ENCODE data around the gene LRRC1.

Gene LRRC1

DNA sequence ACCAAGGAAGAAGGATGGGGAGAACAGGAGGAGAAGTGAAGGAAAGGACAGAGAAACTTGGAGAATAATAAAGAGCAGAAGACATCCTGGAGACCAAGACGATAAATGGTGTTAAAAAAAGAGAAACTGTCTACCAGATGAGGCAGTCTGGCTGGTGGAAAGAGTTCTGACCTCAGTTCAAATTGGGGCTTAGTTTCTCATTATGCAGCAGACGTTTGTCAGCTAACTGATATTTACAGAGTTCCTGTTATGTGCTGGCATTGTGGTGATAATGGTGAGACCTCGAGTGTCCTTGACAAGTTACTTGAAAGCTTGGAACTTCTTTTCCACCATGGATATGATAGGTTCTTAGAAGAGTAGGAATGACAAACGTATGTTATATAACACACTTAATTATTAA, 142.7 kb downstream of the LRRC1 start:
- H4K20me1 ChIP-seq = no peaks in the 10 kb centered on the region
- TF ChIP-seq Cebpa-rat (IDR thresholded peaks at IDR 0.05) = no peak
- no peak overlapping the region for H3K4me3 ChIP-seq
- H3K9me3 ChIP-seq = peaks cover 4% of the 10 kb centered on the region; the same call in 1 of the 2 replicates
- peaks cover 19% of the 10 kb centered on the region for H3K4me1 ChIP-seq
- no peak overlapping the region; the same call in 1 of the 2 replicates for H3K4me2 ChIP-seq
- H3K36me3 ChIP-seq = no peaks in the 10 kb centered on the region
- no peak overlapping the region for H3K9ac ChIP-seq
- no peaks in the 10 kb centered on the region for H3K27me3 ChIP-seq
- H3K27ac ChIP-seq = no peak overlapping the region

- no peak overlapping the region for H3K4me3 ChIP-seq
- H3K9ac ChIP-seq = no peak overlapping the region
- no peak for TF ChIP-seq Cebpa-rat (IDR thresholded peaks at IDR 0.05)
- H3K36me3 ChIP-seq = no peaks in the 10 kb centered on the region
- H3K27ac ChIP-seq = no peak overlapping the region
- peaks cover 19% of the 10 kb centered on the region for H3K4me1 ChIP-seq
- H3K27me3 ChIP-seq = no peaks in the 10 kb centered on the region
- peak overlapping the region; percentile 29 for H3K4me2 ChIP-seq
- H3K9me3 ChIP-seq = peaks cover 4% of the 10 kb centered on the region; the same call in 1 of the 2 replicates
- H4K20me1 ChIP-seq = no peaks in the 10 kb centered on the region
These were observed 144.0 kb downstream of the LRRC1 start for GRCh38 chr6:53938810-53939209.

- TF ChIP-seq Cebpa-rat (IDR thresholded peaks at IDR 0.05) = no peak
- Histone ChIP-seq H3K9ac (no peak overlapping the region), H3K27me3 (no peaks in the 10 kb centered on the region), H3K9me3 (peaks cover 2% of the 10 kb centered on the region; the same call in 1 of the 2 replicates), H3K4me2 (no peak overlapping the region), H3K36me3 (no peaks in the 10 kb centered on the region), H3K4me3 (no peak overlapping the region), H4K20me1 (no peaks in the 10 kb centered on the region), H3K4me1 (peaks cover 19% of the 10 kb centered on the region), H3K27ac (no peak overlapping the region)
These were observed 145.0 kb downstream of the LRRC1 start for GRCh38 chr6:53939830-53940229.

- Histone ChIP-seq H3K4me3 (no peak overlapping the region), H3K4me2 (no peak overlapping the region), H3K27me3 (no peaks in the 10 kb centered on the region), H3K27ac (no peak overlapping the region), H3K4me1 (peaks cover 6% of the 10 kb centered on the region), H3K9me3 (peaks cover 13% of the 10 kb centered on the region), H4K20me1 (no peaks in the 10 kb centered on the region), H3K9ac (no peak overlapping the region), H3K36me3 (no peaks in the 10 kb centered on the region)
- TF ChIP-seq Cebpa-rat (IDR thresholded peaks at IDR 0.05) = no peak
These were observed 148.6 kb downstream of the LRRC1 start for GRCh38 chr6:53943395-53943794.

DNA sequence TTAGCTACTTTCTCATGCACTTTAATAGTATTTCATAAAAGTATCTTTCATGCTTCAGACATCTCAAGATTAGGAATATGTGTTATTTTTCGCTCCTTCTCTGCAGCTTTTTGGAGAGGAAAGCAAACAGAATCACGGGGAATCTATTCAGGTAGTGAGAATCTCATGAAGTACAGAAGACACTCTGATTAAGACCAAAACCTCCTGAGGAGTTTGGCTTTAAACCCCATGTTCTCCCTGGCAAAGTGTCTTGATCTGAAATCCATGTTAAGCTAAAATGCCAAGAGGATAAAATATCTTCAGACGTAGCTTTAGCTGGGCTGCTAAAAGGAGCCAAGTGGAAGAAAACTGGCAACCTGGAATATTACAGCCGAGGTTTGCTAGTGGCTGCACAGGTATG, 149.3 kb downstream of the LRRC1 start:
- no peaks in the 10 kb centered on the region for H4K20me1 ChIP-seq
- H3K36me3 ChIP-seq = no peaks in the 10 kb centered on the region
- H3K4me1 ChIP-seq = no peaks in the 10 kb centered on the region
- no peak overlapping the region for H3K4me2 ChIP-seq
- no peaks in the 10 kb centered on the region for H3K27me3 ChIP-seq
- H3K9ac ChIP-seq = no peak overlapping the region
- H3K4me3 ChIP-seq = no peak overlapping the region
- peaks cover 16% of the 10 kb centered on the region for H3K9me3 ChIP-seq
- TF ChIP-seq Cebpa-rat (IDR thresholded peaks at IDR 0.05) = no peak
- no peak overlapping the region for H3K27ac ChIP-seq

DNA sequence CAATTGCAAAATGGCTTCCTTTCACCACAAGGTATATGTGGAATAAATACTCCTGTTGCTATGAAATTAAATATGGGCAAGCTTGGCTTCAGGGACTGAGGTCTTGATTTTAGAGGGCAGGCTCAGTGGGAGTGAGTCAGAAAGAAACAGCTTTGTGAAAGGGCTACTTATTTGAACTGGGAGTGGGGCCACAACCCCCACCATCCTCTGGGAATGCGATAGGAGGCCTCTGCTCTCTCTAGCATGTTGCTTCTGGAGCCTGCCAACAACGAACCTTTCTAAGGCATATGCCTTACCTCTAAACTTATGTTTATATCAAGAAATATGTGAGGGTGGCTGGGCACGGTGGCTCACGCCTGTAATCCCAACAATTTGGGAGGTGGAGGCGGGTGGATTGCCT, 149.7 kb downstream of the LRRC1 start:
- Histone ChIP-seq H3K4me2 (no peak overlapping the region), H4K20me1 (no peaks in the 10 kb centered on the region), H3K9ac (no peak overlapping the region), H3K9me3 (peaks cover 16% of the 10 kb centered on the region), H3K4me3 (no peak overlapping the region), H3K36me3 (no peaks in the 10 kb centered on the region), H3K4me1 (no peaks in the 10 kb centered on the region), H3K27ac (no peak overlapping the region), H3K27me3 (no peaks in the 10 kb centered on the region)
- no peak for TF ChIP-seq Cebpa-rat (IDR thresholded peaks at IDR 0.05)

GRCh38 chr6:53945765-53946407, 151.1 kb downstream of the LRRC1 start:
- Histone ChIP-seq H4K20me1 (no peaks in the 10 kb centered on the region), H3K9ac (no peak overlapping the region), H3K9me3 (peaks cover 24% of the 10 kb centered on the region), H3K4me2 (no peak overlapping the region), H3K27me3 (no peaks in the 10 kb centered on the region), H3K4me1 (no peaks in the 10 kb centered on the region), H3K36me3 (no peaks in the 10 kb centered on the region), H3K27ac (no peak overlapping the region), H3K4me3 (no peak overlapping the region)
- TF ChIP-seq Cebpa-rat (IDR thresholded peaks at IDR 0.05) = no peak

- Histone ChIP-seq H3K36me3 (no peaks in the 10 kb centered on the region), H3K4me1 (no peaks in the 10 kb centered on the region), H3K9ac (no peak overlapping the region), H4K20me1 (no peaks in the 10 kb centered on the region), H3K27me3 (no peaks in the 10 kb centered on the region), H3K4me2 (no peak overlapping the region), H3K9me3 (peaks cover 31% of the 10 kb centered on the region), H3K27ac (no peak overlapping the region), H3K4me3 (no peak overlapping the region)
- TF ChIP-seq Cebpa-rat (IDR thresholded peaks at IDR 0.05) = no peak
These were observed 153.0 kb downstream of the LRRC1 start for GRCh38 chr6:53947780-53948179.

GRCh38 chr6:53951383-53951782, 156.6 kb downstream of the LRRC1 start:
- H3K4me3 ChIP-seq = no peak overlapping the region
- H3K36me3 ChIP-seq = no peaks in the 10 kb centered on the region
- H3K27ac ChIP-seq = no peak overlapping the region
- no peaks in the 10 kb centered on the region for H4K20me1 ChIP-seq
- TF ChIP-seq Cebpa-rat (IDR thresholded peaks at IDR 0.05) = no peak
- H3K4me1 ChIP-seq = peaks cover 9% of the 10 kb centered on the region
- H3K27me3 ChIP-seq = no peaks in the 10 kb centered on the region
- peaks cover 31% of the 10 kb centered on the region for H3K9me3 ChIP-seq
- H3K4me2 ChIP-seq = no peak overlapping the region
- H3K9ac ChIP-seq = no peak overlapping the region

- Histone ChIP-seq H3K9ac (no peak overlapping the region), H3K4me3 (no peak overlapping the region), H3K9me3 (peaks cover 4% of the 10 kb centered on the region; the same call in 1 of the 2 replicates), H3K27me3 (no peaks in the 10 kb centered on the region), H3K4me1 (peaks cover 9% of the 10 kb centered on the region), H4K20me1 (no peaks in the 10 kb centered on the region), H3K4me2 (no peak overlapping the region), H3K27ac (no peak overlapping the region), H3K36me3 (no peaks in the 10 kb centered on the region)
- no peak for TF ChIP-seq Cebpa-rat (IDR thresholded peaks at IDR 0.05)
These were observed 161.4 kb downstream of the LRRC1 start for GRCh38 chr6:53956068-53956711.
